OCI-M2 (cell line): ENCODE data around the gene PCK2.

ENCODE experiments used
- DNase-seq: peaks from one replicate; lab custom pipeline; 2025; ENCODE audit not compliant: unreplicated experiment; lab: John Stamatoyannopoulos, UW

The PCK2 gene

GRCh38 chr14:24060984-24061913, 32.9 kb upstream of the PCK2 start:
- no peak for DNase-seq

- DNase-seq: no peak
Observed at GRCh38 chr14:24062216-24062980, 31.7 kb upstream of the PCK2 start.

GRCh38 chr14:24063263-24063836, 30.8 kb upstream of the PCK2 start:
- DNase-seq: no peak

- DNase-seq: no peak
Observed at GRCh38 chr14:24064091-24064795, 29.9 kb upstream of the PCK2 start.

- DNase-seq: no peak
Observed at GRCh38 chr14:24064856-24065255, 29.3 kb upstream of the PCK2 start.

DNA sequence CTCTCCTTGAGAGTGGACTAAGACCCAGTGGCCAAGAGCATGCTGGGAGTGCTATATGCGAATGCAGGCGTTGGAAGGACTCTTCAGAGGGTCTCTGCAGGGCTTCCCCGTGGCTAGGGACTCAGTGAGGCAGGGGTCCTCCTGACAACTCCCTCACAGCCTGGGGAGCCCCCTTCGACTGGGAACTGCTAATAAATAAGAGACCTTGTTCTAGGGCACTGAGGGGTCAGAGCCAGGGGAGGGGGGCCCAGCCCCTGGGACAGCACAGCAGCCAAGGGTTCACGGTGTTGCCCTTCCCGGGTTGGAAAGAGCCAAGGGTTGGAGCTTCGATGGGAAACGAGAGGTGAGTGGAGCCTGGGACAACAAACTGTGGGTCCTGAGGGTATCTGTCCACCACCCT, 28.7 kb upstream of the PCK2 start:
- no peak for DNase-seq

GRCh38 chr14:24066496-24067132, 27.5 kb upstream of the PCK2 start:
- no peak for DNase-seq

DNA sequence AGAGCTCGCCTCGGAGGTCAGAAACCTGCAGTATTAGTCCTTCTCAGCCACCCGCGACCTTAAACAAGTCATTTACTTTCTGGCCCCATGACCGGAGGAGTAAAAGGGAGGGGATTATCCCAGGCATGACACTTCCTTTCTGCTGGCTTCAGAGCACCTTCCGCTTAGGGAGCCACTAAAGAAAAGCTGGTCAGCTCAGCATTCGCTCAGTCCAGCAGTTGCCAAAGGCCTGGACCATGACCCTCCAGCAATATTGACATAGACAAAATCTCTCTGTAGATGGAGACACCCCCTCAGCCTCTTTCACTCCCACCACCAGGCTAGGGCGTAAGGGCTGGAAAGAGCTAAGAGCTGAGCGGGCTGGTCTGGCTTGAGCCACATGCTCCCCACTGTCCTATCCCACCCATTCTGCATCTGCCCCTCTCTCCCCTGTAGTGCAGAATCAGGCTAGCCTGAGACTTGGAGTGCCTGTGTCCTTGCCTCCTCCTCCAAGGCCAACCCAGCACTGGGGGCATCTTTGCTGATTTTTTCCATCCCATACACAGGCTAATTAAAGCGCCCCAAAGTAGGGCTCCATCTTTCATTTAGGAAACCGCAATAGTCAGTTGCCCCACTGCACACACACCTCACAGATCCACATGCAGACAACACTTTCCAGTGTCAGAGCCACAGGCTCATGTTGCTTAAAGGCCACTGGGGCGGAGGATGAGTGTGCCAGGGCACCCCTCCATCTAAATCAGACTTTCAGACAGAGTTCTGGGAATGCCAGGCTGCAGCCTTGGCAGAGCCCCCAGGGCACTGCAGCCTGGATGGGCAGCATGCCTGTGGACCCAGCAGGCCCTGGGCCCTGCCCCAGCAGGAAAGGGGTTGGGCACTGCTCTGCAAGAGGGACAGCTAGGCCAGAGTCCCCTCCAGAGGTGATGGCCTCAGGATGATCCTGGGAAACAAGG, 26.7 kb upstream of the PCK2 start:
- no peak for DNase-seq

GRCh38 chr14:24068711-24069410, 25.2 kb upstream of the PCK2 start:
- no peak for DNase-seq

- no peak for DNase-seq
Observed at GRCh38 chr14:24069411-24069735, 24.7 kb upstream of the PCK2 start.

DNA sequence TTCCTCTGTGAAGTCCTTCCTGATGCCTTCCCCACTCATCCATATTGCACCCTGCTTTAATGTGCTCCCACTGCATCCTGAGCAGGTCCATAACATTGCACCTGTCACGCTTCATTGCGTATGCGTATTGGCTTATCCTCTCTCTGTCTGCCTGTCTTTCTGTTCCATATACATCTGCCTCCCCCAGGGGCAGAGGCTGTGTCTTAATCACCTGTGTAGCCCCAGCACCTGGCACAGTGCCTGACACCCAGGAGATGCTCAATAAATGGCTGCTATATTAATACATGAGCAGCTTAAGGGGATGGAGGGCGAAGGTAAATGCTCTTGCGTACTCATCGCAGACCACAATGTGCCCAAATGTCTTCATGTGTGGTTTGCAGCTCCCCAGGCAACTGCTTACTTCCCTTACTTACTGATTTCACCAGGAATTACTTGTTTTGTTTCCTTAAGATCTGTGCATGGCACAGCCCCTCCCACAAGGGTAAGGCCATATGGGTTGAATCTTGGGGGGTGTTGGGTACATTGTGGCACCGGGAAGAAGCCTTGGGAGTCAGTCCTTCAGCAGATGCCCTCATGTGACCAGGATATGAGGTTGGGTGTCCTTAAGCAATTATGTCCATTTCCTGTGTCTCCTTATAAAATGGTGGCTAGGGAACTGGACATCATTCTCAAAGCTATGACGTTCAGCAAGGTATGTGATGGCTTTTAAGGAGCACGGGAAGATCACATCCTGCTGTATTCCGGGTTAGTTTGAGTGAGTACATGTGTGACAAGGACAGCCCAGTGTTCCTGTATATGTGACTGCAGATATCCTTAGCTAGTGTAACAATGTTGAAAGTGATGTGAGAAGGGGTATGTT, 23.6 kb upstream of the PCK2 start:
- no peak for DNase-seq

DNA sequence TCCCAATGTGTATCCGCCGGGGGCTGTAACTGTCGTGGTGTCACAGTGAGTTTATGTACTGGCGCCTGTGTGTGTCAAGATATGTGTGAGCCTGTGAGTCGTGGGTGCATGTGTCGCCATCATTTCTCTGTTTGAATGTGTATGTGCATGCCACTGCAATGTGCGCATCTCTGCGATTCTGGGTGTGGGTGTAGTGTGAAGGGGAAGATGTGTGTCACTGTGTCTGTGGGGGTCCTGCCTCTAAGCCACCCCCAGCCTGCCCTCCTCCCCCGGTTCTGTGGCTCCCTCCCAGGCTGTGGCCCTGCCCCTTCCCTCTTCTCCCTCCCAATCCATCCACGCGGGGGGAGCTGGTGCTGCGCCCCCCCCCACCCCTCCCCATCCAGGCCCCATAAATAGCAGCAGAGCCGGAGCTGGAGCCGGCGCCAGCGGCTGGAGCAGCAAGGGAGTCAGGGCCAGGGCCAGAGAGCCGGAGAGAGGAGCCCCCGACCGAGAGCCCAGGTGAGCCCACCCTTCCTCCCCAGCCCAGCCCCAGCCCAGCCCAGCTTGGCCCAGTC, 22.9 kb upstream of the PCK2 start, which contains the start of gene CPNE6:
Gene CPNE6 (plus strand): TSS at position 419 of the 554 bp plus-strand sequence. CDS start 1,375 bp downstream, outside the sequence.
- no peak for DNase-seq

- no peak for DNase-seq
Observed at GRCh38 chr14:24071836-24072430, 22.2 kb upstream of the PCK2 start.

DNA sequence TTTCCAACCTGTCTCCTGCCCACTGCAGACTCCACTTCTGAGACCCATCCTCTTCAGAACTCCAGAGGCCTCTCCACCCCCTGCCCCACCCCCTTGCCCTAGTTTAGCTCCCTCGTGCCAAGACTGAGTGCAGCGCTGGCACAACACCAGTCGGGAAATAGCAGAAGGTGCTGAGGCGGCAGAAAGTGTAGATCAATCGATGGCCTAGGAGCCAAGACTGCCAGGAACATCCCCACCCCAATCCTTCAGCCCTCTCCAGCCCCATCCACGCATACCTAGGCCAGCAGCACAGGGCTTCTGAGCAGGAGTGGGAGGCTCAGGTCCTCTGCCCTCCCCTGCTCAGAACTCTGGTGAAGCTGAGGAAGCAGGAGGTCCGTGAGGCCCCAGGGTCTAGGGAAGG, 21.7 kb upstream of the PCK2 start:
- no peak for DNase-seq

- no peak for DNase-seq
Observed at GRCh38 chr14:24072881-24073877, 20.9 kb upstream of the PCK2 start.
